ENCODE data around the gene ENPP7. TPM values are rescaled to one million over a fixed set of nuclear protein-coding genes. Genes with fewer than 3 reads are reported as not detected.

ENPP7 gene
- total RNA-seq, 4 donors from 2014 or later: not detected

DNA sequence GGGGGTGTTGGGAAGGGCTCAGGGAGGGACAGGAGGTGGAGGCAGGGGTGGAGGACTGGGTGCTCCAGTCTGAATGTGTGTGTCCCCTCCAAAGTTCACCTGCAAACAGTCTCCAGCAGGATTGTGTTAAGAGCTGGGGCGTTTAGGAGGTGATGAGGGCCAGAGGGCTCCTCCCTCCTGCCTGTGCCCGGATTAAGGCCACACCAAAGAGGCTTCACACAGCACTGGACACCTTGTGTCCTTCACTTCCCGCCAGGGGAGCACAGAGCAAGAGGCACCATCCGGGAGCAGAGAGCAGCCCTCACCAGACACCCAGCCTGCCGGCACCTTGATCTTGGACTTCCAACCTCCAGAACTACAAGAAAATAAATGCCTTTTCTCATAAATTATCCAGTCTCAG is 30.2 kb upstream of the ENPP7 start:
- H3K36me3 ChIP-seq: no peaks in the 10 kb centered on the region
- H3K27ac ChIP-seq (replicated peaks in 1 of 4): no peak overlapping the region
- 62% methylated on average over 5 of the region's 5 CpGs for WGBS
- intact Hi-C loops (cut with DNase I): loop anchor here (10.0 kb wide), 1 partner anchor 306 kb away; no protein-coding TSS in a partner anchor
- H3K27me3 ChIP-seq: peaks cover 0 to 58% (median 0%) of the 10 kb centered on the region in 4 donors
- no peak overlapping the region for H3K4me3 ChIP-seq
- TF ChIP-seq POLR2A (IDR thresholded peaks at IDR 0.05; ENCODE audit: low read depth) (no peak), EP300 (IDR thresholded peaks at IDR 0.05) (no peak), POLR2AphosphoS5 (IDR thresholded peaks at IDR 0.05) (no peak), CTCF (IDR thresholded peaks at IDR 0.05) (no peak)
- DNase-seq (ENCODE audit: extremely low spot score): no peak
- no peaks in the 10 kb centered on the region for H3K9me3 ChIP-seq
- H3K4me1 ChIP-seq: peaks cover 10 to 17% (median 15%) of the 10 kb centered on the region in 4 donors

- H3K4me1 ChIP-seq: peaks cover 0 to 6% (median 5%) of the 10 kb centered on the region in 4 donors
- peaks cover 0 to 65% (median 0%) of the 10 kb centered on the region in 4 donors for H3K27me3 ChIP-seq
- no peaks in the 10 kb centered on the region for H3K9me3 ChIP-seq
- TF ChIP-seq POLR2AphosphoS5 (IDR thresholded peaks at IDR 0.05) (no peak), POLR2A (IDR thresholded peaks at IDR 0.05; ENCODE audit: low read depth) (no peak), CTCF (IDR thresholded peaks at IDR 0.05) (no peak), EP300 (IDR thresholded peaks at IDR 0.05) (no peak)
- 60% methylated on average over 2 of the region's 13 CpGs for WGBS
- DNase-seq (ENCODE audit: extremely low spot score): no peak
- no peak overlapping the region for H3K4me3 ChIP-seq
- intact Hi-C loops (cut with DNase I): loop anchor here (10.0 kb wide), 1 partner anchor 307 kb away; no protein-coding TSS in a partner anchor
- no peaks in the 10 kb centered on the region for H3K36me3 ChIP-seq
- no peak overlapping the region for H3K27ac ChIP-seq (replicated peaks in 1 of 4)
Observed at GRCh38 chr17:79702034-79702433, 28.7 kb upstream of the ENPP7 start.

GRCh38 chr17:79702550-79703236 is 28.1 kb upstream of the ENPP7 start:
- intact Hi-C loops (cut with DNase I): loop anchor here (10.0 kb wide), 1 partner anchor 308 kb away; no protein-coding TSS in a partner anchor
- peaks cover 0 to 10% (median 7%) of the 10 kb centered on the region in 4 donors for H3K4me1 ChIP-seq
- 63% methylated on average over 10 of the region's 12 CpGs for WGBS
- no peak overlapping the region for H3K27ac ChIP-seq (replicated peaks in 1 of 4)
- peaks cover 0 to 65% (median 0%) of the 10 kb centered on the region in 4 donors for H3K27me3 ChIP-seq
- DNase-seq (ENCODE audit: extremely low spot score): no peak
- no peaks in the 10 kb centered on the region for H3K9me3 ChIP-seq
- no peak for TF ChIP-seq POLR2AphosphoS5 (IDR thresholded peaks at IDR 0.05)
- TF ChIP-seq CTCF (IDR thresholded peaks at IDR 0.05): no peak
- TF ChIP-seq POLR2A (IDR thresholded peaks at IDR 0.05; ENCODE audit: low read depth): no peak
- no peak for TF ChIP-seq EP300 (IDR thresholded peaks at IDR 0.05)
- H3K36me3 ChIP-seq: no peaks in the 10 kb centered on the region
- no peak overlapping the region for H3K4me3 ChIP-seq

DNA sequence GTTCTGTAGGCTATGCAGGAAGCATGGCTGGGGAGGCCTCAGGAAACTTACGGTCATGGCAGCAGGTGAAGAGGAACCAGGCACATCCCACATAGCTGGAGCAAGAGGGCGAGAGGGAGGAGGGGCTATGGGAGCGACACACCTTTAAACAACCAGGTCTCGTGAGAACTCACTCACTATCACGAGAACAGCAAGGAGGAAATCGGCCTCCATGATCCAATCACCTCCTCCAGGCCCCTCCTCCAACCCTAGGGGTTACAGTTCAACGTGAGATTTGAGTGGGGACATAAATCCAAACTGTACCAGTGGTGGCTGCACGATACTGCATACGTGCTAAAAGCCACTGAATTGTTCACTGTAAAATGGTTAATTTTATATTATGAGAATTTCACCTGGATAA is 26.1 kb upstream of the ENPP7 start:
- no peak for DNase-seq (ENCODE audit: extremely low spot score)
- Histone ChIP-seq H3K27ac (replicated peaks in 1 of 4) (no peak overlapping the region), H3K27me3 (peaks cover 0 to 65% (median 0%) of the 10 kb centered on the region in 4 donors), H3K4me1 (peaks cover 0 to 23% (median 13%) of the 10 kb centered on the region in 4 donors), H3K36me3 (no peaks in the 10 kb centered on the region), H3K4me3 (no peak overlapping the region), H3K9me3 (no peaks in the 10 kb centered on the region)
- intact Hi-C loops (cut with DNase I): loop anchor here (5.0 to 10.0 kb wide), 2 partner anchors 102 to 310 kb away; no protein-coding TSS in a partner anchor
- TF ChIP-seq CTCF (IDR thresholded peaks at IDR 0.05): no peak
- TF ChIP-seq POLR2A (IDR thresholded peaks at IDR 0.05; ENCODE audit: low read depth): no peak
- no peak for TF ChIP-seq POLR2AphosphoS5 (IDR thresholded peaks at IDR 0.05)
- no peak for TF ChIP-seq EP300 (IDR thresholded peaks at IDR 0.05)
- 88% methylated on average over 9 of the region's 9 CpGs for WGBS
